ES-I3 (cell line): ENCODE data around the gene ROBO1.

Source experiments
- H3K36me3 ChIP-seq: 2 replicates; pipeline ENCODE4 v1.6.1; 2013; ENCODE audit warnings: mild to moderate bottlenecking, low read length, control low read depth, moderate library complexity; ENCODE audit not compliant: insufficient read depth
- H3K4me1 ChIP-seq: 2 replicates; pipeline ENCODE4 v1.6.1; 2013; ENCODE audit warnings: mild to moderate bottlenecking, control low read depth, low read length; ENCODE audit not compliant: insufficient read depth
- H3K9ac ChIP-seq: 2 replicates; pipeline ENCODE4 v1.6.1; 2013; ENCODE audit warnings: low read depth, mild to moderate bottlenecking, low read length, moderate library complexity
- H3K9me3 ChIP-seq: 2 replicates; pipeline ENCODE4 v1.6.1; 2013; ENCODE audit warnings: mild to moderate bottlenecking, low read length, moderate library complexity; ENCODE audit not compliant: control insufficient read depth, insufficient read depth

Gene ROBO1

DNA sequence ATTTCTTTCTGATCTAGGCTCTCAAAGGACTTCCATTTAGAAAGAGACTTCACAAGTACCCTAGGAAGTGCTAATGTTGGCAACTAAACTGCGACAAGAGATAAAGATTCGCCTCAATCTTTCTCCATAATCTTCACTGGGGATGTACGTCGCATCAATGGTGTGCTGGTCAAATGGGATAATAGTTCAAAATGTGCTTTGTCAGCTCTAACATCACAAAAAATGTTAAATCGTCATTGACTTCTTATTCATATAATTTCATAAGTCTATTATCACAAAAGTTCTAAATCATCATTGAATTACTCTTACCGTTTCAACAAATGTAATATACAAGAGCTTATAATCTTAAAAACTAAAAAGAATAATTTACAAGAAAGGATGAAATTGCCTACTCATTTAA lies 727.7 kb downstream of the ROBO1 start:
- H3K4me1 ChIP-seq: no peaks in the 10 kb centered on the region
- no peak overlapping the region for H3K9ac ChIP-seq
- H3K36me3 ChIP-seq: no peaks in the 10 kb centered on the region
- H3K9me3 ChIP-seq: no peaks in the 10 kb centered on the region

DNA sequence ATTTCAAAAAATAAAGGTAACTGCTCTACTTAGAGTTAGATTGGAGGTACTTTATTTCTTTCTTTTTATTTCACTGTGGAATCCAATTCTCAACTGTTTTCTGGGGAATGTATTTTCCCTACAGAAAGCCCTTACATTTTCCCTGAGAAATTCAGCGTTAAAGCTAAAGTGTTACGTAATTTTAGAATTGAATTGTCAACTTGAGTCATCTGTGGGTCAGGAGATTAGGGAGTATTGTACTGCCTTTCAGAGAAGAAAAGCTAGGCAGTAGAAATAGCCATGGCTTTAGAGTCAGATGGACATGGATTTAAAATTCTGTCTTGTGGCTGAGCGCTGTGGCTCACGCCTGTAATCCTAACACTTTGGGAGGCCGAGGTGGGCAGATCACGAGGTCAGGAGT lies 728.6 kb downstream of the ROBO1 start:
- Histone ChIP-seq H3K9me3 (no peaks in the 10 kb centered on the region), H3K9ac (no peak overlapping the region), H3K36me3 (no peaks in the 10 kb centered on the region), H3K4me1 (no peaks in the 10 kb centered on the region)

DNA sequence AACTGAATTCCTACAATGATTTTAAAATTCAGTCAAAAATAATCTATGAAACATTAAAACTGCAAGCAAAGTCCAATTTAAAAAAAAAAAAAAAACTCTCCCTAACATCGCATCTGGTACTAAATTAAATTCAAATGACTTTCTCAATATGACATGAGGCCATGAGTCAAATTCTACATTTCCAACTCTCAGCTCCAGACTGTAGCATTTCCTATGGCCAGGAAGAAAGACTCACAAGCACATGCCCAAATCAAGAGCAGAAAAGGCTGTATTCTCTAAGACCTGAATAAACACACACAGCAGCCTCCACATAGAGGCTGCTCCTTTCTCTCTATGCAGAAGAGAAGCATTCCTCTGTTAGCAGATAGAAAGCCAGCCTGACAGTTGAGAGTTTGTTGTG lies 729.2 kb downstream of the ROBO1 start:
- Histone ChIP-seq H3K4me1 (no peaks in the 10 kb centered on the region), H3K36me3 (no peaks in the 10 kb centered on the region), H3K9ac (no peak overlapping the region), H3K9me3 (no peaks in the 10 kb centered on the region)

DNA sequence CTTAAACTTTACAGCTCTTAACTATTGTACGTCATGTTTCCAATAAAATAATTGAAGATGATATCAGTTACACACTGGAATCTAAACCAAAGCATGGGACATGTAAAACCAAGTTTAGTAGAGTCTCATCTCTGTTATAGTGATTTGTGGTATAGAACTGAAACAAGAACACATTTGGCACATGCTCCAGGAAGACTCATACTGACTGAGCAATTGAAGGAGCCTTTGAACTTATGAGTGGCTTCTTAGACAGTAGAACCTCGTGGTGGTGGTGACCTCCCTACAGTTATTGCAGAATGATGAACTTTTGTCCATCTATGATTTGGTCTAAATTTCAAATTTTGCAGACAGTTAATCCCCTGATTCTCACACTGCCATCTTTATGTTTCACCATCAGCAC lies 729.7 kb downstream of the ROBO1 start:
- Histone ChIP-seq H3K36me3 (no peaks in the 10 kb centered on the region), H3K9me3 (no peaks in the 10 kb centered on the region), H3K9ac (no peak overlapping the region)

DNA sequence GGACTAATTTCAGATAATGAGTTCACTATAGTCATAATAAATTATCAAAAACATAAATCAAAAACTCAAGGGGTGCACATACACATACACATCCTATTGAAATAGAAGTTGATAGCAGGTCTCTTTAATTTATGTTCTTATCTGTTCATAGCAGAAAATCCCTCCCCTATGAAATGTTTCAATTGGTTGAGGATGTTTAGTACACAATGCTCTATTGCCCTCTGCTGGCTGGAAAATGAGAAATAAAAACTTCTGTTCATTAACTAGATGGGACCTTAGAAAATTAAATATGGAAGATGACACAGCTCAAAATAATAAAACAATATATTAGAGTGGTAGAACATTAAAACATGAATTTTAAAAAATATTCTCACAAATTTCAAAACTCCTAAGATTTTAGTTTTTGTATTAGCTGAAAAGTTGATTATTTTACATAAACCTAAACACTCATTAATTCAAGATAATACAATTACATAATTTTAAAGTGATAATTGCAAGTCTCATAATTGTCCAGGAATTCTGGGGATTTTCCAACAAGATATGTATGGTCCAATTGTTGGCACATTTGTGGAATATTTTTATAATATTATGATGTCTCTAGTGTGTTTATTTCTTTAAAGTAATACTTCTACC lies 735.0 kb downstream of the ROBO1 start:
- Histone ChIP-seq H3K36me3 (no peaks in the 10 kb centered on the region), H3K4me1 (no peaks in the 10 kb centered on the region), H3K9me3 (no peaks in the 10 kb centered on the region), H3K9ac (no peak overlapping the region)

More for the DNA sequence above, 729.7 kb downstream of the ROBO1 start:
- H3K4me1 ChIP-seq: no peaks in the 10 kb centered on the region

DNA sequence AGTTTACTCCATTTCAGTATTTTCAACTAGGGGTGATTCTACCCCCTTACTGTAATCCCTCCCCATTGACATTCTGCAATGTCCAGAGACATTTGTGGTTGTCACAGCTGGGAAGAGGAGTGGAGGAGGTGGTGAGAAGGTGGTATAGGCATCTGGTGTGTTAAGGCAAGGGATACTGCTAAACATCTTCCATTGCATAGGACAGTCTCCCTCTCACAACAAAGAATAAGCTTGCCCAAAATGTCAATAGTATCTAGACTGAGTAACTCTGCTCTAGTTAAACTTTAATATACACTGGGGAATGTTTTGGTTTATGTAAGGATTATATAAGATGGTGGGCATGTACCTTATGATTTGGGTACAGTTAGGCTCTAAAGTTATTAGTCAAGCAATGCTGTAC lies 737.6 kb downstream of the ROBO1 start:
- Histone ChIP-seq H3K9me3 (no peaks in the 10 kb centered on the region), H3K9ac (no peak overlapping the region), H3K36me3 (no peaks in the 10 kb centered on the region), H3K4me1 (no peaks in the 10 kb centered on the region)

DNA sequence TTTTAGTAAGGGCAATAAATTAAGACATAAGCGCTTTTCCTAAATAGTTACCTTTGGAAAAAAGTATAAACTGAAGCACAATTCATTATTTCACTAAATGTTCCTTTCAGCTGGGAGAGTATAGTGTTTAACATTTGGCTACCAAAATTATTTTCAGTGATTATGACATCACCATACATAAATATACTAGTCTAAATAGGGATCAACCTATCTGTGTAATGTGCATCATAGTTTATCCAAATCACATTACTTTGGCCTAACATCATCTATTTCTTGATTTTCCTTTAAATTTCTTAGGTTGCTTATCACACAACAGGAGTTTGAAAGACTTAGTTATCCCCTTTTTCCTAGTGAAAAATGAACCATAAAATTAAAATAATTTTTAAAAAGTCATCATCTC lies 738.9 kb downstream of the ROBO1 start:
- Histone ChIP-seq H3K9me3 (no peaks in the 10 kb centered on the region), H3K9ac (no peak overlapping the region), H3K36me3 (no peaks in the 10 kb centered on the region)

DNA sequence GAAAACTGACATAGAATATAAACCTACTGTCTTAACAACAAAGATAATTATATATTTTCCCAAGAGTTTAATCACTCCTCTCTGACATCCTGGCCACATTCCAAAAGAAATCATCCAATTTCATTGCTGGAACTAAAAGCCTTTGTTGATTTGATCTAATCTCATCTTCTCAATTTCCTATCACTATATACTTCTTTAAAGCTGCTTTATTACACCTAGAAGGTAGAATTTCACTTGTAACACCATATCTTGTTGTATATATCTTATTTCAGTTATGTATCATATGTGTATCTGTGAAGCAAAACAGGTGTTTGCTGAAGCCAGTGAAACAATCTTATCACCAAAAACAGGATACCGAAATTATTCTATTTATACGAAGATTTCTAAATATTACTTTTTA lies 740.2 kb downstream of the ROBO1 start:
- no peaks in the 10 kb centered on the region for H3K36me3 ChIP-seq
- H3K9me3 ChIP-seq: no peaks in the 10 kb centered on the region
- H3K9ac ChIP-seq: no peak overlapping the region
- H3K4me1 ChIP-seq: no peaks in the 10 kb centered on the region

More for the DNA sequence above, 738.9 kb downstream of the ROBO1 start:
- no peaks in the 10 kb centered on the region for H3K4me1 ChIP-seq

DNA sequence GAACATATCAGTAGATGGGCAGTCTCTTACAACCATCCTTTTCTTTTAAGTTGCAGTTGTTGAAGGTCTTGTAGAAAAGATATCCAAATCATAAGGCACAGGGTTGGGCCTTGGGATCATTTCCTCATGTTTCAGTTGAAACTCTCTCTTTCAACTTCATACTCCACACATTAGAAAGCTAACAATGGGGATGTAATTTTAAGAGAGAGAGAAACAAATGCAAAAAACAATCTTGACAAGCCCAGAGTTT lies 747.9 kb downstream of the ROBO1 start:
- no peaks in the 10 kb centered on the region for H3K9me3 ChIP-seq
- H3K36me3 ChIP-seq: no peaks in the 10 kb centered on the region
- peaks cover 8% of the 10 kb centered on the region for H3K4me1 ChIP-seq
- H3K9ac ChIP-seq: peak overlapping the region; percentile 81; the same call in 1 of the 2 replicates

DNA sequence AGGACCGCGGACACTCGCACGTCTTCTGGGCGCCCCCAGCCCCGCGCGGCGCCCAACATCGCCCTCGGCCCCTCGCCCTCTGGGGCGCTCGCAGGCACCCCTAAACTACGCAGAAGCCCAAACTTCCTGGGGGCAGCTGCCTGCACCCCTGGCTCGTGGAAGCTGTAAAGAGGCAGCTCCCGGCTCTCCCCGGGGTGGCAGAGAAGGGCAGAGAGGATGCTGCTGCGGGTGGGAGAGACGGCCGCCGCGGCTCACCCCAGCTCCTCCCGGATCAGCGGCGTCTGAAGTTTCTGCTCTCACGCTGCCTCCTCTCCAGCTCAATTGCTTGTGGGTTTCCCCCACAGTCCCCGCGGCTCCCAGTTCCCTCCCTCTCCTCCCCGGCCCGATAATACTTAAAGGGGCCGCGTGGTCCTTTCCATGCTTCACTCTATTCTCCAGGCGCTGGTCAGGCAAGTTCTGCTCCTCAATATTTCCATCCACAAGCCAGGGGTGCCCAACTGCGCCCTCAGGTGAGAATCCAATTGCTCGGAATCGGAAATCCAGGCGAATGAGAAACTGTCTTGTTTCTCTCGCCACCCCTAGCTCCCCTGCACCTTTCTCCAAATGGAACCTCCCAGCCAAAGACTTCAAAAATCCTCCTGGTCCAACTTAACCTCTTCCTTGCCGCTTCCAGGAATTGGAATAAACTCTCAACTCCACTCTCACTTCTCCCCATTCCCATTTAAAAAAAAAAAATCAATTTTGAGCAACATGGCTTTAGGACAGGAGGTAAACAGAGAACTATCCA lies 748.5 kb downstream of the ROBO1 start:
- peak overlapping the region; percentile 81 for H3K9ac ChIP-seq
- peaks cover 8% of the 10 kb centered on the region for H3K4me1 ChIP-seq

DNA sequence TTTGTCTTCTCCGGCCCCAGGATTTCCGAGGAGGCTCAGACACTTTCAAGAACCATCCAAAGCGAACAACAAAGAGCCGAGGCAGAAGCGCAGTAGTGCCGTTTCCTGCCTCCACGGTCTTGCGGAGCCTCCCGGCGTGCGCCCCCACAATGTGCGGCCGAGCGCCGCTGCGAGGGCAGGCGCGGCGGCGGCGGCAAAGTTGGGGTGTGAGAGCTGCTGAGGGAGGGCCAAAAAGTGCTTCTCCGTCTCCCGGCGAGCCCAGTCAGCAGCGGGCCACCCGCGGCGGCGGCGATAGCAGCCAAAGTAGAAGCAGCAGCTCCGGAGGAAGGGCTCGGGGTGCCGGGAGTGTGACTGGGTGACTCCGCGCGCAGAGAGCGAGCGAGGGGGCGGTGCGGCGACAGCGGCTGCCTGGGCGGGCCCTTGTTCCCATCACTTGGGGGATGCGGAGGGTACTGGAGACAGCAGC lies 749.1 kb downstream of the ROBO1 start:
- H3K4me1 ChIP-seq: peaks cover 8% of the 10 kb centered on the region
- H3K9ac ChIP-seq: peak overlapping the region; percentile 81
- H3K9me3 ChIP-seq: no peaks in the 10 kb centered on the region
- H3K36me3 ChIP-seq: no peaks in the 10 kb centered on the region

More for the DNA sequence above, 748.5 kb downstream of the ROBO1 start:
- Histone ChIP-seq H3K36me3 (no peaks in the 10 kb centered on the region), H3K9me3 (no peaks in the 10 kb centered on the region)

DNA sequence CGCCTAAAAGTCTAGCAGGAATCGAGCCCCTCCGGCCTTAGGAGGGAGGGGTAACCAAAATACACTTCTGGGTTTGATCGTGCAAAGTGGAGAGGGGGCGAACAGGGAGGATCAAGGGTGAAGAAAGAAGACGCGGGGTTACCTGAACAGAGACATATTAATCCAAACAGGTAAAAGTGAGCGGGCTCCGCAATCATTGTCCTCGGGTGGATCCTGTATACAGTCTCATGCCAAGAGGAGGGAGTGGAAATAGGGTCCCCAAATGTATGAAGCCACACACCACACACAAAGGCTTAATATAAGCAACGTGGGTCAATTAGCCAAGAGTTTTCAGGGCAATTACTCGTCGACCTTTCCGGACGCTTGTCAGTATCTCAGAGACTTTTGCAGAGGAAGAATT lies 749.5 kb downstream of the ROBO1 start:
- Histone ChIP-seq H3K4me1 (peaks cover 10% of the 10 kb centered on the region), H3K9me3 (no peaks in the 10 kb centered on the region), H3K9ac (peak overlapping the region; percentile 81), H3K36me3 (no peaks in the 10 kb centered on the region)

DNA sequence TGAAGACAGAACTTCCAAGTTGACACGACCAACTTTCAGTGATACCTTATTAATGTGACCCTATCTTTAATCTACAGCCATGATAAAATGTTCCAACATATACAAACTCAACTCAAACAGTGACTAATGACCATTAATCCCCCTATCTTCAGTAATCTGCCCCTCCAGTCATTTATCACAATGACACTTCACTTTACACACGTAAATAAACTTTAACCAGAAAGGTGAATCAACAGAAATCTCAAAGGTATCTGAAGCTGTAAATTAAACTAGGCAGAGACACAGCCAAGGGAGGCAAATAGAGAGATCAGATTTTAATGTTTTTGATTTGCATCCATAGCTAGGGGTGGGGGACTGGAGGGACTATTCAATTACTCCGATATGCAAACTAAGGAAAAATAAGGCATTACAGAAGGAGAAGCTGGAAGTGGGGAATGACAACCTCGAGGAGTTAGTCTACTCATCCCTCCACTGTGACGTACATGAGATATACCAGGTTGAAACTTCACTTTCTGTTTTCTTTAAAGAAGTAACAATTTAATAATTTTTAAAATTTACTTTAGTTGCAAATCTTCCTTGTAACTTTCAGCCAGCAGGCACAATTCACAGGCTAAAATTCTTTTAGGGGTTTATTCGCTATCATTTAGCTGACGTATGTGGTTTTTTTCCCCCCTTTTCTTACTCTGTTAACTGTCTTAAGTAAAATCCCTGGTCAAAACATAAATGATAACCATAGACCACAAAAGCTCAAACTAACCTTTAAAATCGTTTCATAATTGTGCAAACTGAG lies 751.0 kb downstream of the ROBO1 start:
- Histone ChIP-seq H3K36me3 (no peaks in the 10 kb centered on the region), H3K4me1 (peaks cover 23% of the 10 kb centered on the region), H3K9ac (peak overlapping the region; percentile 81), H3K9me3 (no peaks in the 10 kb centered on the region)

DNA sequence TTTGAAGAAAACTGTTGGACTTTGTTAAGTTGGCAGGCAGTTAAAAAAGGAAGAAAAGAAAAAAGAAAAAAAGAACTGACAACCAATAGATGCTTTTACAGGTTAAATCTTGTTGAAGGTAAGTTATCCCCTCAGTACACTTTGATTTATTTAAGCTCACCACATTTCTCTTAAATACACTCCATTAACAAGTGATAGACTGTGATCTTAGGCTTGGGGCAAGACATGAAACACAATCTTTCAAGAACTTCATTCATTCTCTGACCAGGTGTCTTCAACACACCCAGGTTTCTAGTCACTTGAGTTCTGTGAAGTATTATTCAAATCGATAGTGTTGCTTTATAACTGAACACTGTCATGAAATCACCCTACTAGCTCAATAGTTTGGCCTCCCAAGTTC lies 751.9 kb downstream of the ROBO1 start:
- H3K36me3 ChIP-seq: no peaks in the 10 kb centered on the region
- H3K9ac ChIP-seq: peak overlapping the region; percentile 14; the same call in 1 of the 2 replicates
- no peaks in the 10 kb centered on the region for H3K9me3 ChIP-seq
- H3K4me1 ChIP-seq: peaks cover 23% of the 10 kb centered on the region

DNA sequence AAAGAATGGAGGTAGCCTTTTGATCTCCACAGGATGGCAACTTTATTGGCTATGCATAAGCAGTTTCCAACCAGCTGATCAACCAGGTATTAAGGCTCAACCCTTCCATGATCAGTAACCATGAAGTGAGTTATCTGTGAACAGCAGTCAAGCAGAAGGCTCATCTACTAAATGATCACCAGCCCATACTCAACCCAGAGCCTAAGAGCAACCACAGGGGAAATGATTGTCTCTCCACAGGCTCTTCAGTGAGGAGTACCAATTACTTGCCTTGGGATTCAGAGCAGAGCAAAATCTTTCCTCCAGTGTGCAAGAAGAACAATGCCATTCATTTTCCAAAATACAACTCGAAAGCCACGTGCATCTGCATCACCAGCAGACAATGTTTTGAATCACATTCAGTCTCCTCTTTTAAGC lies 754.8 kb downstream of the ROBO1 start:
- Histone ChIP-seq H3K4me1 (peaks cover 21% of the 10 kb centered on the region), H3K9ac (no peak overlapping the region), H3K9me3 (no peaks in the 10 kb centered on the region)

More for the DNA sequence above, 754.8 kb downstream of the ROBO1 start:
- H3K36me3 ChIP-seq: no peaks in the 10 kb centered on the region
